GM23338 (cell line): Measurements from ENCODE around the gene PPM1H. TPM values are rescaled to one million over a fixed set of nuclear protein-coding genes. Genes with fewer than 3 reads are reported as not detected.

ENCODE experiments used
- ATAC-seq: fragments of 200-7000 bp; cut with Tn5 transposase; 3 replicates; pipeline ENCODE4 v1.9.1; 2020
- DNase-seq: peaks from one replicate; pipeline ENCODE4 v3.0.0-alpha.2; 2015; ENCODE audit warnings: low spot score
- H2AFZ ChIP-seq: fragments of 200-600 bp; sonication (generic); 2 replicates; pipeline ENCODE4 v1.8.0; 2016; ENCODE audit warnings: antibody characterized with exemption, mild to moderate bottlenecking, moderate library complexity
- H3F3A ChIP-seq: fragments of 200-600 bp; sonication (generic); replicated peaks from 2 replicates; pipeline ENCODE4 v1.8.0; 2017; ENCODE audit warnings: antibody characterized with exemption, mixed run types, low read depth
- H3K27ac ChIP-seq: fragments of 200-600 bp; sonication (generic); 2 replicates; pipeline ENCODE4 v1.6.1; 2016; ENCODE audit warnings: low read depth
- H3K27me3 ChIP-seq: fragments of 200-600 bp; sonication (generic); 2 replicates; pipeline ENCODE4 v1.8.0; 2016; ENCODE audit warnings: mild to moderate bottlenecking, mixed run types, moderate library complexity; ENCODE audit not compliant: insufficient read depth
- H3K36me3 ChIP-seq: fragments of 200-600 bp; sonication (generic); 2 replicates; pipeline ENCODE4 v1.8.0; 2016; ENCODE audit warnings: mild to moderate bottlenecking; ENCODE audit not compliant: insufficient read depth
- H3K4me1 ChIP-seq: fragments of 200-600 bp; sonication (generic); 2 replicates; pipeline ENCODE4 v1.8.0; 2016; ENCODE audit warnings: mild to moderate bottlenecking, moderate library complexity; ENCODE audit not compliant: insufficient read depth
- H3K4me2 ChIP-seq: fragments of 200-600 bp; sonication (generic); 2 replicates; pipeline ENCODE4 v1.7.1; 2017; ENCODE audit warnings: mixed run types
- H3K4me3 ChIP-seq: fragments of 200-600 bp; sonication (generic); 2 replicates; pipeline ENCODE4 v1.6.1; 2016; ENCODE audit warnings: mixed run types
- H3K79me2 ChIP-seq: fragments of 200-600 bp; sonication (generic); replicated peaks from 2 replicates; pipeline ENCODE4 v1.8.0; 2017; ENCODE audit warnings: mild to moderate bottlenecking; ENCODE audit not compliant: insufficient read depth
- H3K9me2 ChIP-seq: fragments of 200-600 bp; sonication (generic); 2 replicates; pipeline ENCODE4 v1.8.0; 2017; ENCODE audit not compliant: insufficient read depth
- H4K20me1 ChIP-seq: fragments of 200-600 bp; sonication (generic); replicated peaks from 2 replicates; pipeline ENCODE4 v1.8.0; 2017; ENCODE audit warnings: mild to moderate bottlenecking; ENCODE audit not compliant: insufficient read depth
- H3K27ac Mint-ChIP-seq: 2 replicates; pipeline ENCODE4 v1.8.0; 2020; ENCODE audit warnings: inconsistent platforms, mild to moderate bottlenecking, moderate library complexity, mixed read lengths
- H3K27me3 Mint-ChIP-seq: 3 replicates; pipeline ENCODE4 v1.8.0; 2022; ENCODE audit warnings: low read depth, mild to moderate bottlenecking, moderate library complexity, mixed read lengths, inconsistent platforms; ENCODE audit not compliant: insufficient read depth, poor library complexity
- H3K36me3 Mint-ChIP-seq: 3 replicates; pipeline ENCODE4 v1.8.0; 2021; ENCODE audit warnings: low read depth, mild to moderate bottlenecking, inconsistent platforms, moderate library complexity, mixed read lengths
- H3K4me1 Mint-ChIP-seq: 3 replicates; pipeline ENCODE4 v1.8.0; 2020; ENCODE audit warnings: mild to moderate bottlenecking, inconsistent platforms, mixed read lengths
- H3K4me3 Mint-ChIP-seq: 3 replicates; pipeline ENCODE4 v1.8.0; 2021; ENCODE audit warnings: moderate library complexity, mild to moderate bottlenecking, inconsistent platforms, mixed read lengths
- H3K9me3 Mint-ChIP-seq: 3 replicates; pipeline ENCODE4 v1.8.0; 2020; ENCODE audit warnings: moderate library complexity, mild to moderate bottlenecking, inconsistent platforms, mixed read lengths
- CTCF ChIP-seq, 2 experiments: fragments of 200-600 bp in 1 of 2; sonication (generic) in 1 of 2; conservative IDR thresholded peaks; 2 replicates each; pipeline versions ENCODE4 v1.5.1 to v1.6.1; 2016 to 2017; ENCODE audit warnings: antibody characterized with exemption in 2 of 2, low read depth in 2 of 2, mild to moderate bottlenecking in 2 of 2, moderate library complexity in 1 of 2
- EZH2phosphoT487 ChIP-seq: fragments of 200-600 bp; sonication (generic); IDR thresholded peaks from one replicate; pipeline ENCODE4 v1.8.1; 2018; ENCODE audit warnings: antibody characterized with exemption; ENCODE audit not compliant: unreplicated experiment
- JUNB ChIP-seq: IDR thresholded peaks from one replicate; pipeline ENCODE4 v1.6.1; 2016; ENCODE audit warnings: antibody characterized with exemption; ENCODE audit not compliant: unreplicated experiment
- NANOG ChIP-seq: IDR thresholded peaks from 2 replicates; pipeline ENCODE4 v1.6.1; 2016; ENCODE audit warnings: antibody characterized with exemption, borderline replicate concordance
- POLR2AphosphoS5 ChIP-seq: IDR thresholded peaks from 2 replicates; pipeline ENCODE4 v1.6.1; 2016; ENCODE audit warnings: antibody characterized with exemption, low read depth
- STAT1 ChIP-seq: IDR thresholded peaks from one replicate; pipeline ENCODE4 v1.6.1; 2016; ENCODE audit warnings: antibody characterized with exemption; ENCODE audit not compliant: unreplicated experiment
- ZNF114 ChIP-seq: fragments of 250-450 bp; sonication (Bioruptor Pico); IDR thresholded peaks from 2 replicates; pipeline ENCODE4 v1.5.0; 2020; ENCODE audit warnings: mild to moderate bottlenecking, moderate library complexity
- ZNF331 ChIP-seq: fragments of 250-450 bp; sonication (Bioruptor Pico); IDR thresholded peaks from 2 replicates; pipeline ENCODE4 v1.5.0; 2020; ENCODE audit warnings: low read depth, mild to moderate bottlenecking, moderate library complexity
- ZNF462 ChIP-seq: fragments of 250-450 bp; sonication (Bioruptor Pico); IDR thresholded peaks from 2 replicates; pipeline ENCODE4 v1.5.0; 2020; ENCODE audit warnings: mild to moderate bottlenecking, moderate library complexity
- polyA plus RNA-seq: library from polyadenylated mRNA; unstranded; fragments of >200 nt; fragmentation: Nextera tagmentation; extraction: Ambion mirVana; gene quantifications from 2 replicates; pipeline ENCODE4 v1.2.1, GENCODE V29; 2016
- total RNA-seq: library from RNA; depleted of rRNA; stranded (reverse); fragments of >200 nt; shearing (Covaris generic); gene quantifications from 2 replicates; pipeline ENCODE4 v1.2.3, GENCODE V29; 2014

PPM1H gene
- total and polyA plus RNA-seq, 2 experiments from 2014 or later = 11.4 to 41.2 TPM

- no peak for DNase-seq
- H3K4me1 Mint-ChIP-seq = peaks cover 56% of the 10 kb centered on the region
- H3K27ac Mint-ChIP-seq = no peak overlapping the region
- no peaks in the 10 kb centered on the region for H3K9me3 Mint-ChIP-seq
- peaks cover 29% of the 10 kb centered on the region for H3K4me1 ChIP-seq
- TF ChIP-seq NANOG (no peak), ZNF114 (CRISPR knock-in tag) (no peak), EZH2phosphoT487 (no peak), JUNB (no peak), POLR2AphosphoS5 (no peak), ZNF462 (no peak), STAT1 (no peak), ZNF331 (CRISPR knock-in tag) (no peak), CTCF (conservative IDR thresholded peaks at IDR 0.05; ENCODE audit: low read depth in 2 of 2) (no peak)
- no peak overlapping the region for H3K4me2 ChIP-seq
- no peaks in the 10 kb centered on the region for H3K79me2 ChIP-seq
- H2AFZ ChIP-seq = no peak overlapping the region
- no peak overlapping the region for H3K4me3 Mint-ChIP-seq
- H3K4me3 ChIP-seq = no peak overlapping the region
- H3K27me3 ChIP-seq = no peaks in the 10 kb centered on the region
- peaks cover 7% of the 10 kb centered on the region for H3K27me3 Mint-ChIP-seq
- no peak overlapping the region for H3K27ac ChIP-seq
- peaks cover 11% of the 10 kb centered on the region; the same call in 2 of the 3 replicates for H3K36me3 Mint-ChIP-seq
- no peak for ATAC-seq
- H3F3A ChIP-seq = no peaks in the 10 kb centered on the region; the same call in 1 of the 2 replicates
- no peaks in the 10 kb centered on the region for H3K9me2 ChIP-seq
- H3K36me3 ChIP-seq = peaks cover 3% of the 10 kb centered on the region; the same call in 1 of the 2 replicates
- H4K20me1 ChIP-seq = no peaks in the 10 kb centered on the region
Measured at GRCh38 chr12:62716037-62716436, 218.9 kb downstream of the PPM1H start.
